Right renal cortex interstitium (tissue), 3 donors: Measurements from ENCODE around the gene ITPR2. TPM values are rescaled to one million over a fixed set of nuclear protein-coding genes. Genes with fewer than 3 reads are reported as not detected.
"Not testable (repeated sequence)": the region's sequence is repeated elsewhere in the genome, so short reads cannot be mapped to it uniquely, and the experiment has no call there.

ENCODE experiments used
- DNase-seq, 3 donors: peaks; one replicate each; pipeline ENCODE4 v3.0.0-alpha.2; 2013; ENCODE audit warnings: low read depth in 3 of 3, low spot score in 2 of 3
- polyA plus RNA-seq, 3 donors: library from polyadenylated mRNA; unstranded; fragments of 120-200 nt; gene quantifications; one replicate each; pipeline ENCODE4 v1.2.1, GENCODE V29; 2013; ENCODE audit not compliant: insufficient read length in 3 of 3

The ITPR2 gene
- polyA plus RNA-seq, 3 donors: 13.1 to 16.8 (median 14.6) TPM

DNA sequence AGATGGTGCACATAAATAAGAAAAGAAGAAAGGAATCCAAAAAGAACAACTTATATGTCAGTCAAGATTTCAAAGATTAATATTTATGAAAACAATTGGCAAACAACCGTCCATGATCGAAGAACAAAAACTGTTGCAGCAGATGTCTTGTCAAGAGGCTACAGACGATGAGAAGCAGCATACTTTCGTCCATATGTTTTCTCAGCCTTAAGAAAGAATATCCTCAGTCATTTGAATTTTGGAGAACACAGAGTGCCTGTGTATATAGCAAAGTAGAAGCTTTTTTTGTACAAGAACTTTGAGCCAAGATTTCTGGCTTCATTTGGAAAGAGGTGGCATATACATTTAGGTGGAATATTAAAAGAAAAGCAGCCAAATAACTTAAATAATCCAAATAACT, 297.2 kb downstream of the ITPR2 start:
- DNase-seq: no peak

DNA sequence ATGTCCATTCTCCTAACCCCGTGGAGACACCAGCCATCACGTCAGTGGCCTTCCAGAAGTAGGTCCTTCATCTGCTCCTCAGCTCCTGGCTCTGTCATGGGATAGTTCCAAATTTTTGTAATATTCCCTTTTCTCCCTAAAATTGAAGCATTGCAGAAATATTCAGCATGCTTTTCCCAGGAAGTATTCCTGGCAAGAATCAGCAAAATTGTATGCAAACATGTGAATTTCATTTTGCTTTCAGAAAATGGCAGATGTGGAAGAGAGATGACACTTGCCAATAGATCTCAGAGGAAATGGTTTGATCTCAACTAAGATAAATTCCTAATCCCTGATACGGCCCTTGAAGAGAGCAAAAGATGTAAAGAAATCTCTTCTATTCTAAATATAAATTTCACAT, 298.9 kb downstream of the ITPR2 start:
- no peak for DNase-seq

DNA sequence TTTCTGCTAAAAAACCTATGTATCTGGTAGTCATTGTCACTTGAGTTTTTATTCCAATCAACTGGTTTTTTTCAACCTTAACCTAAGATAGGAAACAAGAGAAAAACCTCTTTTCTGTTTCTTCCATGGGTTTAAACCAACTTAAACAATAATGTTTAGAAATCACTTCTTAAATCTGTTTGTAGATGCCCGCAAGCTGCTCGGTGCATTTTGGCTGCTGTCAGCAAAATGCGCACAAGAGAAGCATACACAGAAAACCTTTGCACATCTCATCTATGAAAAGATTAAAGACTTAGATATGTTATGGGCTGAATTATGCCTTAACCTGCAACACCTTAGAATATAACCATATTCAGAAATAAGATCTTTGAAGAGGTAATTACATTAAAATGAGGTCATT, 299.8 kb downstream of the ITPR2 start:
- no peak for DNase-seq

DNA sequence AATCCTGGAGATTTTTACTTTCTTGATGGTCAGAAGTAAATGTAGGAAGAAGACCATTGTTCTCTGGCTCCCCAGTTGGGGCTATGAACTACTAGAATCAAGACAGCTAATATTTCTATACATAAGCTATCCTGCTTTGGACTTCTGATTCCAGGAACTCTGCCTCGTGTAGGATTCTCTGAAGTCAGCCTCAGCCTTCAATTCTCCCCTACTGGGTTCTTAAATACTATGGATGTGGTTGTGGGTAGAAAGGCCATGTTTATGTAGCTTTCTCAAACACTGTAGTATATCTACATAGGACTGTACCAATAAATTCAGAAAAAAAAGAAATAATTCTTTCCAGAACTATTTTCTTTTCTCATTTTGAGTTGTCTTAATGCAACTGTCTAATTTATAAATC, 302.5 kb downstream of the ITPR2 start:
- no peak for DNase-seq

DNA sequence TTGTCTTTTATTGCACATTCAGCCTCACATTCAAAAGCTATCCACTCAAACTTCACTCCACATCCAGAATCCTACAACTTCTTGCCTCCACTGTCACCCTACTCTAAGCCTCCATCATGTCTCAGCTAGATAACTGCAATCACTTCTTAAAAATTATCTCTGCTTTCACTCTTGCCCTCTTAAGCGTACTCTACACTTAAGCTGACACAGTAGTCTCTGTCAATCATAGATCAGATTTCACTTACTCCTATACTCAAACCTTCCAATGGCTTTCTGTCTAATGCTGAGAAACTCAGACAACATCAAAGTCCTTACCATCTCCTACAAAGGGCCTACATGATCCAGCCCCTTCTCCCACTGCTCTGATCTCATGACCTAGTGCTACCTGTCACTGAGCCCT, 304.1 kb downstream of the ITPR2 start:
- no peak for DNase-seq

DNA sequence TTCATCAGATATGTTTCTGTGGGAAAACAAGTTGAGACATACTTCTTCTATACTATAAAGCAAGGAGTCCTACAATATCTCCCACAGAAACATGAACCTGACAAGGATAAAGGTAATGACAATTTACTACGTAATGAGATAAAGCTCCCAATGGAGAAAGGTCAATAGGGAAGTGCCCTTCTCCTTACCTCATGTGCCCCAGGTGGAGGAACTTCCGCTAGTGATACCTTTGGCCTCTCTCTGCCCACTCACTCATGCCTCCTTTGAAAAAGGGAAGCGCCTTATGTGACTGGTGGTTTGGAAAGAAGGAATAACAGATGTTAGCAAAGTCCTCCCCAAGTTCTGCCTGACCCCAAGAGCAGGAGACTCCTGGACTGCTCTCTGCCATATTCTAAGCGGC, 305.3 kb downstream of the ITPR2 start:
- DNase-seq: no peak

DNA sequence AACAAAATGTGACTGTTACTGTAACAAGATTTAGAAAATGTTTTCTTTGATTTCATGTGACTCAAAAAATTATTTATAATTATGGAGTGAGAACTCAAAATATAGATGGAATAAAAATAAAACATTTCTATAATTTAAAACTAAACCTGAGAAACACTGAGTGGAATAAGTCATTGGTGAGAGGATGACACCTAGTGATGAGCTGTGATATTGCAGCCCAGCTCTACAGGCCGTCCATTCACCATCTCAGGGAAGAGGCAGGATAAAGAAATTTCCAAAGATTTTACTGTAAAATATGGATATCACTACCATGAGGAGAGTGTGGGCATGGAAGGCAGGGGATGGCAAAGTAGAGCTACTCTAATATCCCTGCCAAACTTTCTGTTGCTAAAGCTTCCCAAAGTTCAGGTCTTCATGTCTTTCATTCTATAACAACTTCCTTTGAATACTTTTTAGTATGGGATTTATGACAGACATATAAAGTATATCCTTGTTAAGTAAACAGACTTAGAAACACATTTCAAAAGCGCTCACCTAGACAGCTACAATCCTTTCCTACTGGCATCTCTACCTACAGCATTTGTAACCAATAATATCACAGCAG, 308.0 kb downstream of the ITPR2 start:
- DNase-seq: no peak

DNA sequence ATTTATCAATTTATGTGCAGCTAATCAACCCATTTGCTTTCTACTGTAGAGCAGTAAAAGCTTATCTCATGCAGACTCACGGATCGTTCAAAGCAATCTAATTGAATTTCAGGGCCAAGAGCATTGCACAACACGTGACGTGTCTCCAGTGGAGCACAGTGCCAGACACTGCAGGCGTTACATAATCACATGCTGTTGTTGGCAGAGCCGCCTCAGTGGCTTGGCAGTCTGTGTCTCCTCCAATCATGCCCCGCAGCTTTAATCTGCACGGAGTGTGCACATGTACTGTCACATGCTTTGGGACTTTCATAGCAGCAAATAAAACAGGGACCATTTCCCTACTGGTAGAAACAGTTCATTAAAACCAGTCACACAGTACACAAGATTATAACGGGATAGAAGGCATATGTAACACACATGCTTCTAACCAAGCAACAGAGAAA, 309.3 kb downstream of the ITPR2 start:
- no peak for DNase-seq

DNA sequence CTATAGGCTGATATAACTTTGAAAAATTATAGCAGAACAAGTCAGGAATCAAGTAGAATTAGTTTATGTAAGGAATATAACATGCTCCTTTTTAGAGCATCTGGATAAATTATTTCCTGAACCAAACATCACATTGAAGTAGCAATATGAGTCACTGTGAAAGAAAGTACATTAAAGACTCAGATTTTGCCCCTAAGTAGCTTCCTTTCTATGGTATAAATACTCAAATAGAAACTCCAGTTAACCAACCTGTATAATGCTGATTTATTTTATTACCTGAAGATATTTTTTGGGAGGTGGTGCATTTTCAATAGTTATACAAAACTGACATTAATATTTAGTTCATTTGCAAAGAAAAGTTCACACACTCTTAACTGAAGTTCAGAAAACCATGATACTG, 312.1 kb downstream of the ITPR2 start:
- no peak for DNase-seq

DNA sequence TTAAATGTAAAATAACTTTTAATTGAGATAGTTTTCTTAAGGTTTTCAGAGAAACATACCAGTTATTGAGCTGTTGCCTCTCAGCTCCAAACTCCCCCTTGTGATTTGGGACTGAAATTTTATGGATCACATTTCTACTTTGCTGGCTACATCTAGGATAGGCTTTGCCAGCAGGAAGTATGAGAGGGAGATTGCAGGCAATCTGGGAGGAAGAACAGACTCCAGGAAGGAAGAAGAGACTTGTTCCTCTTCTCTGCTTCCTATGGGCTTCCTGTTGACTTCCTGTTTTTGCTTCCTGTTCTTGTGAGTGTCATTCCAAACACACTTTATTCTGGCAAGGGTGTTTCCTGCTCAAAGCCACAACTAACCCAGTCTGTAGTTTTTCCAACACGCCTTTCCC, 312.9 kb downstream of the ITPR2 start:
- DNase-seq: no peak

DNA sequence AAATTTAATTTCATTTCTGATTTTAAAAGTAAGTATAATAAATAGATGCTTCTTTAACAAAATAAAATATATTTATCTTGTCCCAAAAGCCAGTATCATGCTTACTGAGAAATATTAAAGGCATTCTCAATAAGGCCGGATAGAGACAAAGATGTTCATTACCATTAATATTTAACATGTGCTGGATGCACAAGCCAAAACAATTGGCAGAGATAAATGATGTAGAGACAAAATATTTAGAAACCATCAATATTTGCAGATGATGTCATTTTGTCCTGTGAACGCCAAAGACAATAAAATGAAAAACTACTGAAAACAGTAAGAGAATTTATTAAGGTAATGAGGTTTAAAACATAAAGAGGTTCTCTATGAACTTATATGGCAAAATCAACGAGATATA, 313.5 kb downstream of the ITPR2 start:
- DNase-seq: no peak

DNA sequence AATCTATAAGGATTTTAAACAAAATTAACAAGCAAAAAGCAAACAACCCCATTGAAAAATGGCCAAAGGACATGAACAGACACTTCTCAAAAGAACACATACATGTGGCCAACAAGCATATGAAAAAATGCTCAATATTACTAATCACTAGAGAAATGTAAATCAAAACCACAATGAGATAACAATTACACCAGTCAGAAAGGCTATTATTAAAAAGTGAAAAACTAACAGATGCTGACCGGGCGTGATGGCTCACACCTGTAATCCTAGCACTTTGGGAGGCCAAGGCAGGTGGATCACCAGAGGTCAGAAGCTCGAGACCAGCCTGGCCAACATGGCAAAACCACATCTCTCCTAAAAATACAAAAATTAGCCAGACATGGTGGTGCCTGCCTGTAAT, 315.7 kb downstream of the ITPR2 start:
- not testable (repeated sequence) for DNase-seq

DNA sequence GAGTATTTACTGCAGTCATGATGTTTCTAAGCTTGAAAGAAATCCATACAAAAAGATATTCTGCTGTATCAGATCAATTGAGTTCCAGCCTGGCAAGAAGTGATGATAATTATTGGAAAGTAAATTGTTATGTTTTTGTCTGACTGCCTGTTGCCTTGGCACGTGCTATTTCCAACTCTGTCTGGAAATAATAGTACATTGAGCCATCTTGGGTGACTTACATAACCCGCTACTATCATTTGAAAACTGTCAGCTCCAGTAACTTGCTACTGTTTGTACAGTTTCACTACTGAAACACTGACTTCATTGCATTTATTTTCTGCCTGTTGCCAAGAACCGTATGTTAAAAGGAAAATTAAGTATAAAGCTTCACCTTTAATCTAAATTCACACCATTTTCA, 318.6 kb downstream of the ITPR2 start:
- DNase-seq: no peak

DNA sequence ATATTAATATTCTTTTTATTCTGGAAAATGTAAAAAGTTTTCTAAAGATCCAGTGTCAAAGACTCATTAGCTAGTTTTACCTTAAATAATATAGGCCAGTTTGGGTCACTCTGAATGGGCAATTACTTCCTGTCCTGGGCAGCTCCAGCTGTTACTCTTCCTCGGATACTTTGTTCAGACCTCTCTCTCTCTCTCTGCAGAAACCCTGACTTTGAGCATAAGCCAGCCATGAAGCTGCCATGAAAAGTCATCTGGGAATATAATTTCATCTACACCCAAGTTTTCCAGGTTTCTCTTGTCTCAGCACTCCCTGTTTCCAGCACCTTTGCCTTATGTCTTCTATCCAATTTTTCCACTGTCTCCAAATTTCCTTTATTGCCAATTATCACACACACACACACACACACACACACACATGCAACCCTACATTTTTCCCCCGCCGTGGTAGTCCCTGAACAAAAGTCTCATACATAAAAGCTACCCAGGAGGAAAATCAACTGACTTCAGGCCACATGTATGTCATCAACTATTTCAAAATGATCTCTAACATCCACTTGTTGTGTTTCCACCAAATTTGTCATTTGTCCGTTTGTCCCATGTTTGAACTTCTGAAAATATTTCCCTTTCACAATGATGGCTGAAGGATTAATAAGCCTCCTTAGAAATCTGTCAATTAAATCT, 319.5 kb downstream of the ITPR2 start:
- no peak for DNase-seq

DNA sequence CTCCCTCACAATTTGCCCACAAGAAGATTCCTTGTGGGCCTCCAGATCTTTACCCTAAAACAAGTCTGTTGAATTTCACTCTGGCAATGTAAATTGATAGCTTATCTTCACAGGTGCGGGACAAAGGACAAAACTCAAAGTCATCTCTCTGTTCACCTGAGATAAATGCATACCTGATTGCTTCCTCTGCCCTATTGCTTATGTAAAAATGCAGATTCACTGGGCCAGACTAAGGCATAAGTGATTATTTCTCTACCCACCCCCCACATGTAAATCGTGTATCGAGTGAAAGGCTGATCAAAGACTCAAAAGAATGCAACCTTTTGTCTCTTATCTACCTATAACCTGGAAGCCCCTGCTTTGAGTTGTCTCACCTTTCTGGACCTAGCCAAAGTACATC, 320.8 kb downstream of the ITPR2 start:
- no peak for DNase-seq

DNA sequence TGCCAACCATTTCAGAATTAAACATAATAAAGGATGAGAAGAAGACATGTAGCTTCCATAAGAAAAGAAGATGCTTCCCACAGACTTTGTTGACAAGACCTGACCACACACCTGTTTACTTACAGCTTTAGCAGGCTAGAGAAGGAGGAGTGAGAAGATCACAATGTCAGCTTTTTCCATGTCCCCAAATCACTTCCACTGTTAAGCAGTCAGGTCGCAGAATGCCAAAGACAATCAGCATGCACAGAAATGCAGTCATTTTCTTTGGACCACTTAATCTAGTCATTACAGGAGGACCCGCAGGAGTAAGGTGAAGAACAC, 322.7 kb downstream of the ITPR2 start:
- DNase-seq: no peak

DNA sequence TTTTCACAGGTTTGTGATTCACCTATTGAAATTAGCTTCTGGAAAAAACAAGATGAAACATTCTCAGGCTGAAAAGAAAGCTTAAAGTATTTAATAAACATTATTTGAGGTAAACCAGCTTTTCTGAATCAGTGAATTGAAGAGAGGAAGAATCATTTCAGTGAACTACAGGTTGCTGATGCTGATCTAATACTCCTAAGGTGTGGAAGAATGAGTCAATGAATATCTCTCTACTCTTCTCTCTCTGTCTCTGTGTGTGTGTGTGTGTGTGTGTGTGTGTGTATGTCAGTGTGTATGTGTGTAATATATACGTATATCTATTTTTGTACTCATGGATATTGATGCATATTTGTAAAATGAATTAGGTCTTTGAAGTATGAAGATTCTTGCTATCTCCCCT, 325.4 kb downstream of the ITPR2 start:
- DNase-seq: no peak

DNA sequence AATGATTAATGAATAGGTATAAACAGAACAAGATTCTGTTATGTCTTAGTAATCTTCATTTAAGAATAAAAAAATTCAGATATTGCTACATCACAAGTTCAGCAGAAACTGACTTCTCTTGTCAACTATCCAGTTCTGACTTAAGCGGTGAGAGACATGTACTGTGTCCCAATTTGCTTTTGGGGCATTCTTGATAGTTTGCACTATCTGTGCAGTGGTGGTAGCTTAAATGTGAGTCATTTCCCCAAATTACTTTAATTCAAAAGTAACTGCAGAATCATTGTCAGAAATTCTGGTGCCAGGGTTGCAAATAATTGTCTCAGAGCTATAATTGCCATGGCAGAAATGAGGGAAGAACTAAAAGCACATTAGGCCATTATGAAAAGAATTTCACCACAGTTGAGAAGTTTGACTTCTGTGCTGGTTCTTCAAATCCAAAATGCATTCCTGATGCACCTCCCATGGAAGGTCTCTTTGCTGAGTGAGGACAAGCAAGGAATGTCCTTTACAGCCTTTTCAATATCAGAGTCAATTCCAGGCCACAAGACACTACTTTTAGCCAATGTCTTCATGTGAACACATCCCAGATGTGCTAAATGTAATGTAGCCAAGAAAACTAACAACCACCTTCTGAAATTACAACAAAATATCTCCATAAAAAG, 332.9 kb downstream of the ITPR2 start:
- DNase-seq: no peak

DNA sequence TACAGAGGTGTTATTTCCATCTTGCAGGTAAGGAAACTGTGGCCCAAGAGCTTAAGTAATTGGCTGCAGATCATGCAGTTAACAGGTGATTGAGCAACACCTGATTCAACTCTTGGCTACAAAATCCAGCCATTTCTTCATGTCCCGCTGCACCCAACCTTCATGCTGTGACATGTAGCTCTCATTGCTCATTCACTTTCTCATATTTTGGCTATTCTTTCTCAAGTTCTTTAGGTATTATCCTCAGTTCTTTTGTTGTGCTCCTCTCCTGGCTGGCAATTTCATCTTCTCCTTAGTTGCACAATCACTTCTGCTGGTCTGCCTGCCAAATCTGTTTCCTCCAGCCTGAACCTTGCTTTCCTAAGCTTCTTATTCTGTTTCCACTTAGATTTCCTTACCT, 336.8 kb downstream of the ITPR2 start:
- DNase-seq: no peak

DNA sequence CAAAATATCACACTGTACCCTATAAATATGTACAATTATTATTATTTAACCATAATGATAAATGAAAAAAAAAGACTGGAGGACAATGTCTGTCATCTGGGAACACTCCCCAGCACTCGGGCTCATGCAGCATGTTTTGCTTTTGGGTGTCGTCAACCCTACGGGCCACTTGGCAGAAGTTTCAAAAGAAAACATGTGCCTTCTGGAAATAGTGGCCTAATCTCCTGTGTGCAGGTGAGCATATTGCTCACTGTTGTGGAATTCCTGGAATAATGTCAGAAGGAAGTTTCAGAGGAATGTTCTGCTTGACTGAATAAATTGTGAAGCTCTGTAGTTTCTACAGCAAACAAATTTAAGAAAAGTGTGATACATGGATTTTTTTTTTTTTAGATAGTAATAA, 339.3 kb downstream of the ITPR2 start:
- DNase-seq: no peak

DNA sequence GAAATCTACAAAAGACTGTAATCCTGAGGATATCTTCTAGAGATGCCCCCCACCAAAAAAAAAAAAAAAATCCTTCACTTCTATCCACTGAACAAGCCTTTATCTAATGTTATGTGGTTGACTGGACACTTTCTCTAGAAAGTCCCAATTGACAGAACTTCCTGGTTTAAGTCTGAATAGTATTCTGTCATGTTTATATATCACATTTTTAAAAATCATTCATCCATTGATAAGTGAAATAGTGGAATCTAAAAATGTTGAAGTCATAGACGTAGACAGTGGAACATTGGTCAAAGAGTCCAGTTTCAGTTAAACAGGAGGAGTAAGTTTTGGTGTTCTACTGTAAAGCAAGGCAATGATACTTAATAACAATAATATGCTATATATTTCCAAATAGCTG, 340.6 kb downstream of the ITPR2 start:
- no peak for DNase-seq

DNA sequence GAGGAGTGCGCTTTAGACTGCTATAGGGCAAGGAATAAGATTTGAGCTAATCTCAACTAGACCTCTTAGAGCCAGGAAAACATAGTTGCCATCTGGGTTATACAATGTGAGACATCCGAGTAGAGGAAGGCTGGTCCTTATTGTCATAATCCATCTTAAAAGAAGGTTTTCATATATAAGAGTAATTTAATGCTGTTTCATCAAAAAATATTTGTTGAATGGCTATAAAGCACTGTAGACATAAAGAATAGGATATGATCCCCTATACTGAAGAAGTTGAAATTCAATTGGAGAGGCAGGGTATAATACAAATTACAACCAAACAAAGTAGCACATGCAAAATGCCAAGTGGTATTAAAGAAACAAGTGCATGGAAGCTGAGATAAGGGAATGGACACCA, 343.1 kb downstream of the ITPR2 start:
- DNase-seq: no peak

DNA sequence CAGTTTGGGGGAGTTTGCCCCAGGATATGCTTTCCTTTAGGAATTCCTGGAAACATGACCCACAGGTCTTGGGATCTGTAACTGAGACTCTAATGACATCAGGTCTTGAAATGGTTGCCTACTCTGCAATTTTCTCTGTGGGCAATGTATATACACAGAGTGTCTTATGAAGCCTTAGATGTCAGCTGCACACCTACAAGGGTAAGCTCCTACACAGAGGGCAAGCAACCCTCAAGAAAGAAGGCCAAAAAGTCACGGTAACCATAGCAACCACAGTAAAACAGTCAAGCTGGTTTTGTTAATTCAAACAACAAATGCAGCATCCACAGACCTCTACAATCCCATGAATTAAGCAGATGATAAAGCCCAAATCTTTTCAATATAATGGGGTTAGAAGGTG, 344.6 kb downstream of the ITPR2 start:
- no peak for DNase-seq
